PC-3 (cell line): ENCODE measurements around the gene ADAMTS17.

Experiments
- CTCF ChIP-seq: fragments of 300-600 bp; sonication (generic); conservative IDR thresholded peaks from 2 replicates; pipeline ENCODE4 v1.5.1; 2017; ENCODE audit warnings: antibody characterized with exemption, low read depth, mild to moderate bottlenecking, low read length
- EZH2 ChIP-seq: fragments of 300-600 bp; sonication (generic); IDR thresholded peaks from one replicate; pipeline ENCODE4 v1.6.1; 2017; ENCODE audit warnings: antibody characterized with exemption, mild to moderate bottlenecking, low read length; ENCODE audit not compliant: unreplicated experiment

- no peak for TF ChIP-seq CTCF
- no peak for TF ChIP-seq EZH2
These were observed 209.5 kb downstream of the ADAMTS17 start for GRCh38 chr15:100132309-100132708.
